Measurements from ENCODE around the gene PRDX3.

GRCh38 chr10:119198438-119198837 is 19.8 kb upstream of the PRDX3 start:
- TF ChIP-seq POLR2A (IDR thresholded peaks at IDR 0.05) (no peak), CTCF (IDR thresholded peaks at IDR 0.05) (no peak), POLR2AphosphoS5 (IDR thresholded peaks at IDR 0.05) (no peak)
